ENCODE data around the gene DLST. TPM values are rescaled to one million over a fixed set of nuclear protein-coding genes. Genes with fewer than 3 reads are reported as not detected.

DLST gene
- total and polyA plus RNA-seq, 12 donors: 42.0 to 205 (median 146) TPM

- TF ChIP-seq, protein P1, sequence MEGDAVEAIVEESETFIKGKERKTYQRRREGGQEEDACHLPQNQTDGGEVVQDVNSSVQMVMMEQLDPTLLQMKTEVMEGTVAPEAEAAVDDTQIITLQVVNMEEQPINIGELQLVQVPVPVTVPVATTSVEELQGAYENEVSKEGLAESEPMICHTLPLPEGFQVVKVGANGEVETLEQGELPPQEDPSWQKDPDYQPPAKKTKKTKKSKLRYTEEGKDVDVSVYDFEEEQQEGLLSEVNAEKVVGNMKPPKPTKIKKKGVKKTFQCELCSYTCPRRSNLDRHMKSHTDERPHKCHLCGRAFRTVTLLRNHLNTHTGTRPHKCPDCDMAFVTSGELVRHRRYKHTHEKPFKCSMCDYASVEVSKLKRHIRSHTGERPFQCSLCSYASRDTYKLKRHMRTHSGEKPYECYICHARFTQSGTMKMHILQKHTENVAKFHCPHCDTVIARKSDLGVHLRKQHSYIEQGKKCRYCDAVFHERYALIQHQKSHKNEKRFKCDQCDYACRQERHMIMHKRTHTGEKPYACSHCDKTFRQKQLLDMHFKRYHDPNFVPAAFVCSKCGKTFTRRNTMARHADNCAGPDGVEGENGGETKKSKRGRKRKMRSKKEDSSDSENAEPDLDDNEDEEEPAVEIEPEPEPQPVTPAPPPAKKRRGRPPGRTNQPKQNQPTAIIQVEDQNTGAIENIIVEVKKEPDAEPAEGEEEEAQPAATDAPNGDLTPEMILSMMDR (IDR thresholded peaks at IDR 0.05): no peak
- no peak for TF ChIP-seq POLR2A (IDR thresholded peaks at IDR 0.05)
- 64 to 79% (median 71%) methylated on average over 5 of the region's 5 CpGs for WGBS, 4 donors
Measured at GRCh38 chr14:74898694-74899093, 17.0 kb downstream of the DLST start.

GRCh38 chr14:74902941-74903705 is 21.4 kb downstream of the DLST start:
- TF ChIP-seq, protein P1 (IDR thresholded peaks at IDR 0.05): no peak
- no peak for TF ChIP-seq POLR2A (IDR thresholded peaks at IDR 0.05)
- 69 to 75% (median 71%) methylated on average over 7 to 10 of the region's 10 CpGs for WGBS, 4 donors
- no peak overlapping the region for H3K4me3 ChIP-seq
- H3K4me1 ChIP-seq (replicated peaks in 1 of 2): peaks cover 0 to 6% of the 10 kb centered on the region in 2 donors
- intact Hi-C loops (cut with DNase I): no loop called here
- H3K9me3 ChIP-seq (replicated peaks in 1 of 3): no peaks in the 10 kb centered on the region
- DNase-seq: no peak
- H3K36me3 ChIP-seq (replicated peaks in 1 of 2): peaks cover 0 to 52% of the 10 kb centered on the region in 2 donors
- H3K27me3 ChIP-seq: no peaks in the 10 kb centered on the region
- H3K27ac ChIP-seq: no peak overlapping the region

More at GRCh38 chr14:74898694-74899093, 17.0 kb downstream of the DLST start:
- Histone ChIP-seq H3K27me3 (no peaks in the 10 kb centered on the region), H3K4me1 (replicated peaks in 1 of 2) (peaks cover 8 to 14% of the 10 kb centered on the region in 2 donors), H3K9me3 (replicated peaks in 1 of 3) (no peaks in the 10 kb centered on the region), H3K36me3 (replicated peaks in 1 of 2) (peaks cover 0 to 95% of the 10 kb centered on the region in 2 donors), H3K27ac (no peak overlapping the region), H3K4me3 (no peak overlapping the region)
- no peak for DNase-seq
- intact Hi-C loops (cut with DNase I): no loop called here

- peaks cover 0 to 34% of the 10 kb centered on the region in 2 donors for H3K36me3 ChIP-seq (replicated peaks in 1 of 2)
Measured at GRCh38 chr14:74904635-74905503, 23.2 kb downstream of the DLST start.

More at GRCh38 chr14:74904635-74905503, 23.2 kb downstream of the DLST start:
- WGBS, 4 donors: 76 to 86% (median 78%) methylated on average over 6 of the region's 6 CpGs
- no peak overlapping the region for H3K27ac ChIP-seq
- peaks cover 0 to 6% of the 10 kb centered on the region in 2 donors for H3K4me1 ChIP-seq (replicated peaks in 1 of 2)
- H3K9me3 ChIP-seq (replicated peaks in 1 of 3): no peaks in the 10 kb centered on the region
- H3K27me3 ChIP-seq: no peaks in the 10 kb centered on the region
- intact Hi-C loops (cut with DNase I): loop anchor here (5.0 kb wide), 1 partner anchor 43 kb away; no protein-coding TSS in a partner anchor
- no peak for TF ChIP-seq POLR2A (IDR thresholded peaks at IDR 0.05)
- TF ChIP-seq, protein P1 (IDR thresholded peaks at IDR 0.05): no peak
- no peak overlapping the region for H3K4me3 ChIP-seq
- DNase-seq: peak in 3 of 7 donors; percentile 26 to 47 (median 38)

All from adrenal gland (tissue), 12 donors.